Prostate gland (tissue), 2 donors: ENCODE data around the gene NEURL1.

ENCODE experiments used
- POLR2AphosphoS5 ChIP-seq: sonication (generic); formaldehyde crosslinking; IDR thresholded peaks from one replicate; pipeline ENCODE4 v1.6.1; 2017; ENCODE audit warnings: antibody characterized with exemption
- TF ChIP-seq, protein P1 (sequence below), 4 experiments: fragments of 200-600 bp in 2 of 4; fragments of 450-650 bp in 2 of 4; sonication (generic) in 2 of 4; IDR thresholded peaks; 1 replicate in 3 of 4; 2 replicates in 1 of 4; pipeline ENCODE4 v1.5.1; 2016 to 2019; ENCODE audit warnings: antibody characterized with exemption in 4 of 4, mild to moderate bottlenecking in 2 of 4, moderate library complexity in 2 of 4

DNA sequence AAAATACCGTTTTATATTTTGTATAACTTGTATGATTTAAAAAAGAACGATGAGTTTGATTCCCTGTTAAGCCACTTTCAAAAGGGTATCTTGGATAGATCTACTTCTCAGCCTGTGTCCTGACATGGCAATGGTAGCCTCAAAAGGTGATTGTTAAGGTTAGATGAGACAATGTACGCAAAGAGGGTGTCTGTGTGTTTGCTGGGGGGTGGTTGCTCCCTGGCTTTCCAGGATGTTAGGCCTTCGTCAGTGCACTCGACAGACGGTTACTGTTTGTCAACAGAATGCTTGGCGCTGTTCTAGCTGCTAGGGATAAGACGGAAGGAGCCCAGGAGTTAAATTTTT lies 90.3 kb downstream of the NEURL1 start:
- TF ChIP-seq, protein P1, sequence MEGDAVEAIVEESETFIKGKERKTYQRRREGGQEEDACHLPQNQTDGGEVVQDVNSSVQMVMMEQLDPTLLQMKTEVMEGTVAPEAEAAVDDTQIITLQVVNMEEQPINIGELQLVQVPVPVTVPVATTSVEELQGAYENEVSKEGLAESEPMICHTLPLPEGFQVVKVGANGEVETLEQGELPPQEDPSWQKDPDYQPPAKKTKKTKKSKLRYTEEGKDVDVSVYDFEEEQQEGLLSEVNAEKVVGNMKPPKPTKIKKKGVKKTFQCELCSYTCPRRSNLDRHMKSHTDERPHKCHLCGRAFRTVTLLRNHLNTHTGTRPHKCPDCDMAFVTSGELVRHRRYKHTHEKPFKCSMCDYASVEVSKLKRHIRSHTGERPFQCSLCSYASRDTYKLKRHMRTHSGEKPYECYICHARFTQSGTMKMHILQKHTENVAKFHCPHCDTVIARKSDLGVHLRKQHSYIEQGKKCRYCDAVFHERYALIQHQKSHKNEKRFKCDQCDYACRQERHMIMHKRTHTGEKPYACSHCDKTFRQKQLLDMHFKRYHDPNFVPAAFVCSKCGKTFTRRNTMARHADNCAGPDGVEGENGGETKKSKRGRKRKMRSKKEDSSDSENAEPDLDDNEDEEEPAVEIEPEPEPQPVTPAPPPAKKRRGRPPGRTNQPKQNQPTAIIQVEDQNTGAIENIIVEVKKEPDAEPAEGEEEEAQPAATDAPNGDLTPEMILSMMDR (IDR thresholded peaks at IDR 0.05): no peak
- no peak for TF ChIP-seq POLR2AphosphoS5
